GM23248 (cell line): ENCODE data around the gene TNFRSF8.

ENCODE experiments used
- EZH2 ChIP-seq: fragments of 200-600 bp; sonication (generic); IDR thresholded peaks from 2 replicates; pipeline ENCODE4 v1.6.1; 2018; ENCODE audit warnings: antibody characterized with exemption, mild to moderate bottlenecking; ENCODE audit not compliant: insufficient read depth, poor library complexity, severe bottlenecking
- EZH2phosphoT487 ChIP-seq: fragments of 200-600 bp; sonication (generic); IDR thresholded peaks from 2 replicates; pipeline ENCODE4 v1.6.1; 2018; ENCODE audit warnings: antibody characterized with exemption, moderate library complexity, mild to moderate bottlenecking, low read depth; ENCODE audit not compliant: insufficient read depth

- TF ChIP-seq EZH2 (no peak), EZH2phosphoT487 (no peak)
Measured at GRCh38 chr1:12189328-12189682, 126.2 kb downstream of the TNFRSF8 start.
